Measurements from ENCODE around the gene PLA2G4E. TPM values are rescaled to one million over a fixed set of nuclear protein-coding genes. Genes with fewer than 3 reads are reported as not detected.

The PLA2G4E gene
- total RNA-seq, 1 donor from 2014 or later = not detected

DNA sequence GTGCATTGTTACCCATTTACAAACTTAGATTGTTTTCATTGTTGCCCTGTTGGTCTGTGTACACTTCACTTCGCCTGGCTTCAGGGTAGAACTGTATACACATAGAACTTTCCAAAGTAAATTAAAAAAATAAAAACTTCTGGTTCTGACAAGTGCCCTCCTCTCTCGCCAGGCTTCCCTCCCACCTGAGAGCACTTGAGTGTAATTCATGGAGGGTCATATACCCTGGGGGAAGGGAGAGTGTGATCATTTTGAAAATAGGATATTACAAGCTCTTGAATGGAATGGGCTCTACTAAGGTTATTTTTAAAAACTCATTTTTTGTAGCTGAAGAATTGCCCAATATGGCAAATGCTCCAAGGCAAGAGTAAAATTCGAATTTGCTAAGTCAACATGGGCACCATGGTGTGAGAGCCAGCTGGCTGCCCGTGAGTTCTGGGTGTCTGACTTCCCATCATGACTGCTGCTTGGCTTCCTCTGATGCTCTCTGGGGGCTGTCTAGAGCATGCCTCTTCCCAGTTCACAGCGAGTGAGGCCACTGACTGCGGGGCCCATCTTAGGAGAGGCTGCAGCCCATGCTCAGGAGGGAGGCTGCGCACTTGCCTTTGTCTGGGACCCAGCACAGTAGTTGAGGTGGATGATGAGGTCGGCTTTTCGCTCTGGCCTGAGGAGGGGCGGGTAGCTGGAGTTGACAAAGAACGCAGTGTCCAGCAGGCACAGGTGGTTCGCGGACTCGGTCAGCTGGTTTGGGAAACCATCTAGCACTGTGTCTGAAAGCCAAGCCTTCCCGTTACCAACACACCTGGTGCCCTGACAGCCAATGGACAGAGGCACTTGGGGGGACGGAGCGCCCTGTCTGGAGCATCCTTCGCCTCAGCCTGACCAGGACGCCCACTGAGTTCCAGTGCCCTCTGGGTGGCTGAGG is 35.3 kb downstream of the PLA2G4E start:
- intact Hi-C loops (cut with micrococcal nuclease) = loop anchor here (5.0 kb wide), 1 partner anchor 213 kb away; the partner anchor contains the start of gene MAPKBP1
- CTCF ChIA-PET = interaction anchor here (1.6 to 2.0 kb wide), 2 partner anchors 75 to 99 kb away, joined by 4 read pairs; no protein-coding TSS in a partner anchor
- TF ChIP-seq, protein P1, sequence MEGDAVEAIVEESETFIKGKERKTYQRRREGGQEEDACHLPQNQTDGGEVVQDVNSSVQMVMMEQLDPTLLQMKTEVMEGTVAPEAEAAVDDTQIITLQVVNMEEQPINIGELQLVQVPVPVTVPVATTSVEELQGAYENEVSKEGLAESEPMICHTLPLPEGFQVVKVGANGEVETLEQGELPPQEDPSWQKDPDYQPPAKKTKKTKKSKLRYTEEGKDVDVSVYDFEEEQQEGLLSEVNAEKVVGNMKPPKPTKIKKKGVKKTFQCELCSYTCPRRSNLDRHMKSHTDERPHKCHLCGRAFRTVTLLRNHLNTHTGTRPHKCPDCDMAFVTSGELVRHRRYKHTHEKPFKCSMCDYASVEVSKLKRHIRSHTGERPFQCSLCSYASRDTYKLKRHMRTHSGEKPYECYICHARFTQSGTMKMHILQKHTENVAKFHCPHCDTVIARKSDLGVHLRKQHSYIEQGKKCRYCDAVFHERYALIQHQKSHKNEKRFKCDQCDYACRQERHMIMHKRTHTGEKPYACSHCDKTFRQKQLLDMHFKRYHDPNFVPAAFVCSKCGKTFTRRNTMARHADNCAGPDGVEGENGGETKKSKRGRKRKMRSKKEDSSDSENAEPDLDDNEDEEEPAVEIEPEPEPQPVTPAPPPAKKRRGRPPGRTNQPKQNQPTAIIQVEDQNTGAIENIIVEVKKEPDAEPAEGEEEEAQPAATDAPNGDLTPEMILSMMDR (IDR thresholded peaks at IDR 0.05) = no peak

GRCh38 chr15:41984622-41985021 is 36.2 kb downstream of the PLA2G4E start:
- Mint-ChIP-seq H3K9me3 (no peaks in the 10 kb centered on the region), H3K27me3 (peaks cover 8% of the 10 kb centered on the region), H3K27ac (no peak overlapping the region), H3K4me3 (no peak overlapping the region), H3K36me3 (ENCODE audit: low read depth) (no peaks in the 10 kb centered on the region), H3K4me1 (no peaks in the 10 kb centered on the region)
- ATAC-seq (ENCODE audit: low read depth) (no peak), DNase-seq (no peak)
- intact Hi-C loops (cut with micrococcal nuclease) = loop anchor here (5.0 kb wide), 1 partner anchor 212 kb away; the partner anchor contains the start of gene MAPKBP1
- ChIA-PET CTCF (interaction anchor here (1.6 kb wide), 1 partner anchor 76 kb away, joined by 4 read pairs; no protein-coding TSS in a partner anchor), POLR2A (no interaction called here)
- TF ChIP-seq, protein P1 (IDR thresholded peaks at IDR 0.05) = no peak

More for the DNA sequence above, 35.3 kb downstream of the PLA2G4E start:
- no peaks in the 10 kb centered on the region for H3K36me3 Mint-ChIP-seq (ENCODE audit: low read depth)
- ATAC-seq (ENCODE audit: low read depth) (no peak), DNase-seq (no peak)
- no peak overlapping the region for H3K4me3 Mint-ChIP-seq
- POLR2A ChIA-PET = no interaction called here
- H3K9me3 Mint-ChIP-seq = no peaks in the 10 kb centered on the region
- no peaks in the 10 kb centered on the region for H3K4me1 Mint-ChIP-seq
- H3K27ac Mint-ChIP-seq = no peak overlapping the region
- H3K27me3 Mint-ChIP-seq = peaks cover 10% of the 10 kb centered on the region

DNA sequence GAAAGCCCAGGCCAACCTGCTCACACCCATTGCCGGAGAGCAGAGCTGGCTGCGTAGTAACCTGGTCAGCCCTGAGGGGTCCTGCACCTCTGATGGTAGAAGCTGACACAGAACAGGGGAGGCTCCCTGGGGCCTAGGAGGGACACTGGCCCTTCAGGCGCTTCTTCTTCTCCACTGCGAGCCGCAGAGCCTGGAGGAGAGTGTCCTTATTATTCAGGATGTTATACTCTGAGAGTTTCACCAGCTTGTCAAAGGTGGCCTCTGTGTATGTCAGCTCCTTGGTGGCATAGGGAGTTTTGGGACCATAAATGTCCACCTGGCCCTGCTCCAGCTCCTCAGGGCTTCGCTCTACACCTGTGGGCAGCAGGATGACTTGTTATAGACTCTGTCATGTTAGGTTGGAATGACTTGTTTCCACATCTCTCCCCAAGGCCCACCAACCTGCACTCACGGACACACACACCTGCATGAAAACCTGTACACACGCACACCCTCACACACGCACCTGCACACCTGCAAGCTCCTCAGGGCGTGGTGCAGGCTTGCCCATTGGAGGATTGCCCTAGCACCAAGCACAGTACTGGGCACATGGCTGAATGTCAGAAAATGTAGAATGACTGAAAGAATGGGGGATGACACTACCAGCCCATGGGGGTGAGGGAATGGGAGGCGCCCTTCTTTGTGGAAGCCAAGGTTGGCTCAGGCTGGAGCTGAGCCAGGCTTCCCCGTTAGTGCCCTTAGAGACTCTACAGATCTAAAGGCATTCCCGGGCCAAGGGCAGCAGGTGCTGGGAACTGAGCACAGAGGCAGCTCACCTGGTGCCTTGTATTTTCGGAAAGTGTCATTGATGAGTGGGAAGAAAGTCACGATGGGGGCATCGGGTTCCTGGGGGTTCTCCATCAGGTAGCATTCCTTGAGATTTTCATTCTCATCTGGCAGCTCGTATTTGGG is 36.9 kb downstream of the PLA2G4E start:
- no peaks in the 10 kb centered on the region for H3K9me3 Mint-ChIP-seq
- no peaks in the 10 kb centered on the region for H3K4me1 Mint-ChIP-seq
- ATAC-seq (ENCODE audit: low read depth) (no peak), DNase-seq (no peak)
- H3K36me3 Mint-ChIP-seq (ENCODE audit: low read depth) = no peaks in the 10 kb centered on the region
- TF ChIP-seq, protein P1 (IDR thresholded peaks at IDR 0.05) = no peak
- POLR2A ChIA-PET = no interaction called here
- CTCF ChIA-PET = interaction anchor here (1.3 kb wide), 1 partner anchor 73 kb away, joined by 3 read pairs; no protein-coding TSS in a partner anchor
- intact Hi-C loops (cut with micrococcal nuclease) = no loop called here
- no peak overlapping the region for H3K4me3 Mint-ChIP-seq
- peaks cover 5% of the 10 kb centered on the region for H3K27me3 Mint-ChIP-seq
- no peak overlapping the region for H3K27ac Mint-ChIP-seq

DNA sequence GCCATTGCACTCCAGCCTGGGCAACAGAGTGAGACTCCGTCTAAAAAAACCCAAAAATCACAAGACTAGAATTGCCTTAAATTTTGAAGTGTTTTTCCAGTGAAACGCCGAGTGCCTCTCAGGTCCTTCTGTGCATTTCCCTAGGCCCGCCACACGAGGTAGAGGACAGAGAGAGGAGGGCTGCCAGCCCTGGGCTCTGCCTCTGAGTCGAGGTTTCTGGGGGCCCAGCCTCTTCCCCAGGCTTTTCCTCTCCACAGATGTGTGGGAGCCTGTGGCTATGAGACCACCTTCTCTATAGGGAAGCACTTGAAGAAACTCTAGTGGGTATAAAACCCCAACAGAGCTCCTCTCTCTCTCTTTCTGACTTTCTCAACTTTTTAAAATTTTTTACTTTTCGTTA is 37.6 kb downstream of the PLA2G4E start:
- intact Hi-C loops (cut with micrococcal nuclease) = no loop called here

More for the DNA sequence above, 37.6 kb downstream of the PLA2G4E start:
- TF ChIP-seq, protein P1 (IDR thresholded peaks at IDR 0.05) = no peak
- CTCF ChIA-PET = interaction anchor here (1.3 kb wide), 1 partner anchor 74 kb away, joined by 3 read pairs; no protein-coding TSS in a partner anchor
- ATAC-seq (ENCODE audit: low read depth) = no peak
- Mint-ChIP-seq H3K36me3 (ENCODE audit: low read depth) (no peaks in the 10 kb centered on the region), H3K4me1 (no peaks in the 10 kb centered on the region), H3K27ac (no peak overlapping the region), H3K9me3 (no peaks in the 10 kb centered on the region), H3K27me3 (peaks cover 5% of the 10 kb centered on the region), H3K4me3 (no peak overlapping the region)
- no peak for DNase-seq
- POLR2A ChIA-PET = no interaction called here
